ENCODE data around the gene CBX6.

DNA sequence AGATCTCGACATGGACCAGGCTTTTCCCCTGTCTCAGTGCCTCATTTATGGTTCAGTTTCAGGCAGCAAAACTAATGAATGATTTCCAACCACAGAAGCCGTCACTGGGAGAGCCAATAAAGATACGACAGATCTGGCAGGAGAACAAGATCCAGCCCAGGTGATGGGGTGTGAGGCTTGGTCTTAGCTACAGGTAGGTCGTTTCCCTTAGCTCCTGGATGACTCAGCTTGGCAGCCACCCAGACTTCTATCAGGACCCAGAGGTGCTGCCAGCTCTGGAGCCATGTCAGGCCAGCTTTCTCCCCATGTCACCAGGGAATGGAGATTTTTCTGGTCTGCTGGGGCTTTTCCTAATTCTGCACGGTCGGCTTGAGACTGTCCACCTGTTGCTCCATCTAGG, 49.1 kb upstream of the CBX6 start:
- TF ChIP-seq EZH2 (IDR thresholded peaks at IDR 0.05; ENCODE audit: insufficient read depth, poor library complexity, severe bottlenecking), result no peak
- no peak for TF ChIP-seq EZH2phosphoT487 (IDR thresholded peaks at IDR 0.05; ENCODE audit: insufficient read depth, low read depth)
